ENCODE measurements around the gene ZC3H7A. TPM values are rescaled to one million over a fixed set of nuclear protein-coding genes. Genes with fewer than 3 reads are reported as not detected.

ZC3H7A gene
- total and polyA plus RNA-seq, 2 of the 13 experiments (the other 11 are each of a cell fraction or from before 2014, with no cell fraction given): 29.2 to 36.8 TPM

GRCh38 chr16:11742093-11742535 lies 54.9 kb downstream of the ZC3H7A start (continued):
- TF ChIP-seq PAX8 (CRISPR knock-in tag; IDR thresholded peaks at IDR 0.05; ENCODE audit: borderline replicate concordance) (0 out of 2 replicates have a peak, but pooled peaks have one; percentile 31), HMG20B (CRISPR knock-in tag; conservative IDR thresholded peaks at IDR 0.05) (no peak), ZNF746 (CRISPR knock-in tag; IDR thresholded peaks at IDR 0.05) (peak; percentile 24; the same call in 1 of the 2 replicates), MED8 (CRISPR knock-in tag; IDR thresholded peaks at IDR 0.05; ENCODE audit: insufficient replicate concordance) (peak; percentile 15), ZNF598 (CRISPR knock-in tag; IDR thresholded peaks at IDR 0.05; ENCODE audit: borderline replicate concordance) (no peak), MXD1 (CRISPR knock-in tag; IDR thresholded peaks at IDR 0.05) (peak; percentile 80; the same call in 1 of the 2 replicates), DNMT3B (CRISPR knock-in tag; conservative IDR thresholded peaks at IDR 0.05) (peak; percentile 11; the same call in 1 of the 2 replicates), THAP11 (CRISPR knock-in tag; IDR thresholded peaks at IDR 0.05) (no peak), ZNF766 (CRISPR knock-in tag; IDR thresholded peaks at IDR 0.05; ENCODE audit: borderline replicate concordance) (peak; percentile 22; the same call in 1 of the 2 replicates), ZNF800 (CRISPR knock-in tag; IDR thresholded peaks at IDR 0.05) (no peak), NFYC (CRISPR knock-in tag; IDR thresholded peaks at IDR 0.05) (no peak), IRF2 (CRISPR knock-in tag; IDR thresholded peaks at IDR 0.05) (0 out of 2 replicates have a peak, but pooled peaks have one; percentile 8), DR1 (CRISPR knock-in tag; IDR thresholded peaks at IDR 0.05) (no peak), ELF1 (CRISPR knock-in tag; IDR thresholded peaks at IDR 0.05) (peak; percentile 56; the same call in 1 of the 2 replicates), PREB (CRISPR knock-in tag; IDR thresholded peaks at IDR 0.05) (no peak), NKX3-1 (CRISPR knock-in tag; IDR thresholded peaks at IDR 0.05) (peak; percentile 30; the same call in 1 of the 2 replicates), KDM2A (CRISPR knock-in tag; IDR thresholded peaks at IDR 0.05; ENCODE audit: borderline replicate concordance, low read depth) (peak; percentile 23), ZMYM2 (CRISPR knock-in tag; IDR thresholded peaks at IDR 0.05) (no peak), ZNF12 (CRISPR knock-in tag; IDR thresholded peaks at IDR 0.05) (peak; percentile 38; the same call in 1 of the 2 replicates)
- TF ChIP-seq, protein P1, sequence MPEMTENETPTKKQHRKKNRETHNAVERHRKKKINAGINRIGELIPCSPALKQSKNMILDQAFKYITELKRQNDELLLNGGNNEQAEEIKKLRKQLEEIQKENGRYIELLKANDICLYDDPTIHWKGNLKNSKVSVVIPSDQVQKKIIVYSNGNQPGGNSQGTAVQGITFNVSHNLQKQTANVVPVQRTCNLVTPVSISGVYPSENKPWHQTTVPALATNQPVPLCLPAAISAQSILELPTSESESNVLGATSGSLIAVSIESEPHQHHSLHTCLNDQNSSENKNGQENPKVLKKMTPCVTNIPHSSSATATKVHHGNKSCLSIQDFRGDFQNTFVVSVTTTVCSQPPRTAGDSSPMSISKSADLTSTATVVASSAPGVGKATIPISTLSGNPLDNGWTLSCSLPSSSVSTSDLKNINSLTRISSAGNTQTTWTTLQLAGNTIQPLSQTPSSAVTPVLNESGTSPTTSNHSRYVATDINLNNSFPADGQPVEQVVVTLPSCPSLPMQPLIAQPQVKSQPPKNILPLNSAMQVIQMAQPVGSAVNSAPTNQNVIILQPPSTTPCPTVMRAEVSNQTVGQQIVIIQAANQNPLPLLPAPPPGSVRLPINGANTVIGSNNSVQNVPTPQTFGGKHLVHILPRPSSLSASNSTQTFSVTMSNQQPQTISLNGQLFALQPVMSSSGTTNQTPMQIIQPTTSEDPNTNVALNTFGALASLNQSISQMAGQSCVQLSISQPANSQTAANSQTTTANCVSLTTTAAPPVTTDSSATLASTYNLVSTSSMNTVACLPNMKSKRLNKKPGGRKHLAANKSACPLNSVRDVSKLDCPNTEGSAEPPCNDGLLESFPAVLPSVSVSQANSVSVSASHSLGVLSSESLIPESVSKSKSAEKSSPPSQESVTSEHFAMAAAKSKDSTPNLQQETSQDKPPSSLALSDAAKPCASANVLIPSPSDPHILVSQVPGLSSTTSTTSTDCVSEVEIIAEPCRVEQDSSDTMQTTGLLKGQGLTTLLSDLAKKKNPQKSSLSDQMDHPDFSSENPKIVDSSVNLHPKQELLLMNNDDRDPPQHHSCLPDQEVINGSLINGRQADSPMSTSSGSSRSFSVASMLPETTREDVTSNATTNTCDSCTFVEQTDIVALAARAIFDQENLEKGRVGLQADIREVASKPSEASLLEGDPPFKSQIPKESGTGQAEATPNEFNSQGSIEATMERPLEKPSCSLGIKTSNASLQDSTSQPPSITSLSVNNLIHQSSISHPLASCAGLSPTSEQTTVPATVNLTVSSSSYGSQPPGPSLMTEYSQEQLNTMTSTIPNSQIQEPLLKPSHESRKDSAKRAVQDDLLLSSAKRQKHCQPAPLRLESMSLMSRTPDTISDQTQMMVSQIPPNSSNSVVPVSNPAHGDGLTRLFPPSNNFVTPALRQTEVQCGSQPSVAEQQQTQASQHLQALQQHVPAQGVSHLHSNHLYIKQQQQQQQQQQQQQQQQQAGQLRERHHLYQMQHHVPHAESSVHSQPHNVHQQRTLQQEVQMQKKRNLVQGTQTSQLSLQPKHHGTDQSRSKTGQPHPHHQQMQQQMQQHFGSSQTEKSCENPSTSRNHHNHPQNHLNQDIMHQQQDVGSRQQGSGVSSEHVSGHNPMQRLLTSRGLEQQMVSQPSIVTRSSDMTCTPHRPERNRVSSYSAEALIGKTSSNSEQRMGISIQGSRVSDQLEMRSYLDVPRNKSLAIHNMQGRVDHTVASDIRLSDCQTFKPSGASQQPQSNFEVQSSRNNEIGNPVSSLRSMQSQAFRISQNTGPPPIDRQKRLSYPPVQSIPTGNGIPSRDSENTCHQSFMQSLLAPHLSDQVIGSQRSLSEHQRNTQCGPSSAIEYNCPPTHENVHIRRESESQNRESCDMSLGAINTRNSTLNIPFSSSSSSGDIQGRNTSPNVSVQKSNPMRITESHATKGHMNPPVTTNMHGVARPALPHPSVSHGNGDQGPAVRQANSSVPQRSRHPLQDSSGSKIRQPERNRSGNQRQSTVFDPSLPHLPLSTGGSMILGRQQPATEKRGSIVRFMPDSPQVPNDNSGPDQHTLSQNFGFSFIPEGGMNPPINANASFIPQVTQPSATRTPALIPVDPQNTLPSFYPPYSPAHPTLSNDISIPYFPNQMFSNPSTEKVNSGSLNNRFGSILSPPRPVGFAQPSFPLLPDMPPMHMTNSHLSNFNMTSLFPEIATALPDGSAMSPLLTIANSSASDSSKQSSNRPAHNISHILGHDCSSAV (CRISPR knock-in tag; IDR thresholded peaks at IDR 0.05; ENCODE audit: borderline replicate concordance): no peak

Measured in HepG2 (cell line).